Fibroblast of lung (primary cell): ENCODE data around the gene CALD1. TPM values are rescaled to one million over a fixed set of nuclear protein-coding genes. Genes with fewer than 3 reads are reported as not detected.

ENCODE experiments used
- DNase-seq, 2 donors: peaks; one replicate each; pipeline versions ENCODE4 v3.0.0 to v3.0.0-alpha.2; 2010; ENCODE audit warnings: low read depth in 2 of 2
- H2AFZ ChIP-seq: 2 replicates; pipeline ENCODE4 v1.5.1; 2012; ENCODE audit warnings: low read length, control low read depth, inconsistent platforms
- H3K27ac ChIP-seq: 2 replicates; pipeline ENCODE4 v1.5.1; 2011; ENCODE audit warnings: low read length, control low read depth; ENCODE audit not compliant: insufficient read depth
- H3K27me3 ChIP-seq: 2 replicates; pipeline ENCODE4 v1.5.1; 2011; ENCODE audit warnings: mild to moderate bottlenecking, low read length; ENCODE audit not compliant: control insufficient read depth, insufficient read depth
- H3K36me3 ChIP-seq: 2 replicates; pipeline ENCODE4 v1.5.1; 2011; ENCODE audit warnings: low read length; ENCODE audit not compliant: control insufficient read depth, insufficient read depth
- H3K4me1 ChIP-seq: 2 replicates; pipeline ENCODE4 v1.5.1; 2011; ENCODE audit warnings: low read length; ENCODE audit not compliant: control insufficient read depth, insufficient read depth; ENCODE audit errors: extremely low read depth
- H3K4me2 ChIP-seq: 2 replicates; pipeline ENCODE4 v1.5.1; 2011; ENCODE audit warnings: low read length, control low read depth; ENCODE audit not compliant: insufficient read depth; ENCODE audit errors: extremely low read depth
- H3K4me3 ChIP-seq, 4 experiments: fragments of 200-600 bp in 1 of 4; sonication (generic) in 1 of 4; replicated peaks in 1 of 4; 2 replicates each; pipeline ENCODE4 v1.5.1; 2011 to 2016; ENCODE audit warnings: low read length in 4 of 4, low read depth in 3 of 4, mild to moderate bottlenecking in 3 of 4, control low read depth in 2 of 4, inconsistent platforms in 1 of 4, mixed read lengths in 1 of 4; ENCODE audit not compliant: insufficient read depth in 1 of 4; ENCODE audit errors: control extremely low read depth in 1 of 4
- H3K79me2 ChIP-seq: 2 replicates; pipeline ENCODE4 v1.5.1; 2012; ENCODE audit warnings: mild to moderate bottlenecking, low read length, inconsistent platforms; ENCODE audit not compliant: control insufficient read depth, insufficient read depth
- H3K9ac ChIP-seq: 2 replicates; pipeline ENCODE4 v1.5.1; 2011; ENCODE audit warnings: mild to moderate bottlenecking, low read length, control low read depth; ENCODE audit not compliant: insufficient read depth
- H3K9me3 ChIP-seq: 2 replicates; pipeline ENCODE4 v1.5.1; 2012; ENCODE audit warnings: low read depth, low read length; ENCODE audit not compliant: control insufficient read depth, insufficient read depth
- H4K20me1 ChIP-seq: 2 replicates; pipeline ENCODE4 v1.5.1; 2011; ENCODE audit warnings: low read length; ENCODE audit not compliant: control insufficient read depth, insufficient read depth; ENCODE audit errors: extremely low read depth
- CTCF ChIP-seq, 2 donors: IDR thresholded peaks in 1 of 2; conservative IDR thresholded peaks in 1 of 2; 1 replicate in 1 of 2; 2 replicates in 1 of 2; pipeline ENCODE4 v1.5.1; 2011 to 2012; ENCODE audit warnings: low read length in 2 of 2, control low read depth in 1 of 2, inconsistent platforms in 1 of 2, low read depth in 1 of 2, mild to moderate bottlenecking in 1 of 2
- EZH2 ChIP-seq: IDR thresholded peaks from 2 replicates; pipeline ENCODE4 v1.5.1; 2012; ENCODE audit warnings: low read length, control low read depth, mild to moderate bottlenecking; ENCODE audit errors: missing control alignments
- polyA plus RNA-seq, 2 donors: library from polyadenylated mRNA; depleted of rRNA in 1 of 2; stranded (reverse) in 1 of 2; unstranded in 1 of 2; fragments of >200 nt; gene quantifications; 2 replicates each; pipeline ENCODE4 v1.2.1, GENCODE V29; 2011 to 2012; ENCODE audit warnings: missing spikeins in 1 of 2
- total RNA-seq: library from RNA; depleted of rRNA; stranded (reverse); fragments of >200 nt; gene quantifications from 2 replicates; pipeline ENCODE4 v1.2.1, GENCODE V29; 2014

CALD1 gene
- total and polyA plus RNA-seq, 2 donors (not counting 1 experiment from before 2014, with no cell fraction given): 343 to 1,187 TPM

- H3K36me3 ChIP-seq: peaks cover 3% of the 10 kb centered on the region
These were observed 40.9 kb downstream of the CALD1 start for GRCh38 chr7:134820295-134820694.

DNA sequence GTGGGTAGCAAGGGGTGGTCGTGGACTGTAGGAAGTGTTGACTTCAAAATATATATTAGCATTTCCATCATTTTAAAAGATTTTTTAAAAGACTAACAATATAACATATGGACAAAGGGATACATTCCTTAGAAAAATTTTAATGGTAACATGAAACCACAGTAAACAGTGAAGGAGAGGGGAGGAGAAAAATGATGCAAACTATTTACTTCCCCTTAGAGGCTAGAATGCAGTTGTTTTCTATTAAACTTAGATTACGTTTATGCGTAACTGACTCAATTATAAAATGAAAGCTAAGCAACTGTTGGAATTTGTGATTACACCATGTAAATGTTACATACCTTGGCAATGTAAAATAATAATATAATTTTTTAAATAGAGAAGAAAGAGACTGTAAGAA is 41.3 kb downstream of the CALD1 start:
- Histone ChIP-seq H2AFZ (no peak overlapping the region), H3K27me3 (no peaks in the 10 kb centered on the region), H3K27ac (no peak overlapping the region), H3K9me3 (no peaks in the 10 kb centered on the region), H3K9ac (no peak overlapping the region), H3K4me3 (no peak overlapping the region), H3K4me1 (peaks cover 12% of the 10 kb centered on the region), H4K20me1 (peaks cover 4% of the 10 kb centered on the region), H3K36me3 (peaks cover 3% of the 10 kb centered on the region), H3K79me2 (peaks cover 65% of the 10 kb centered on the region), H3K4me2 (no peak overlapping the region)
- no peak for DNase-seq
- TF ChIP-seq EZH2 (no peak), CTCF (conservative IDR thresholded peaks at IDR 0.05 in 1 of 2, IDR thresholded peaks at IDR 0.05 in 1 of 2; ENCODE audit: low read depth in 1 of 2, low read length in 2 of 2) (no peak)

More at GRCh38 chr7:134820295-134820694, 40.9 kb downstream of the CALD1 start:
- Histone ChIP-seq H3K4me2 (no peak overlapping the region), H4K20me1 (peaks cover 4% of the 10 kb centered on the region), H3K9me3 (no peaks in the 10 kb centered on the region), H3K4me3 (no peak overlapping the region), H3K9ac (no peak overlapping the region), H3K27me3 (no peaks in the 10 kb centered on the region), H2AFZ (no peak overlapping the region), H3K4me1 (peaks cover 8% of the 10 kb centered on the region), H3K79me2 (peaks cover 65% of the 10 kb centered on the region), H3K27ac (no peak overlapping the region)
- no peak for DNase-seq
- TF ChIP-seq EZH2: no peak
- TF ChIP-seq CTCF (conservative IDR thresholded peaks at IDR 0.05 in 1 of 2, IDR thresholded peaks at IDR 0.05 in 1 of 2; ENCODE audit: low read depth in 1 of 2, low read length in 2 of 2): no peak

- H3K4me1 ChIP-seq: peaks cover 22% of the 10 kb centered on the region
- peaks cover 66% of the 10 kb centered on the region for H3K79me2 ChIP-seq
- peak overlapping the region; percentile 27 for H3K27ac ChIP-seq
- no peak overlapping the region for H2AFZ ChIP-seq
- peak; percentile 78 to 91 for DNase-seq
- TF ChIP-seq EZH2 (no peak), CTCF (conservative IDR thresholded peaks at IDR 0.05 in 1 of 2, IDR thresholded peaks at IDR 0.05 in 1 of 2; ENCODE audit: low read depth in 1 of 2, low read length in 2 of 2) (no peak)
- H3K9me3 ChIP-seq: no peaks in the 10 kb centered on the region
- H3K27me3 ChIP-seq: no peaks in the 10 kb centered on the region
- peaks cover 4% of the 10 kb centered on the region for H4K20me1 ChIP-seq
- no peak overlapping the region for H3K4me2 ChIP-seq
- peaks cover 3% of the 10 kb centered on the region for H3K36me3 ChIP-seq
- no peak overlapping the region for H3K4me3 ChIP-seq
- H3K9ac ChIP-seq: no peak overlapping the region
These were observed 44.0 kb downstream of the CALD1 start for GRCh38 chr7:134823400-134823799.
